GM23248 (cell line): Measurements from ENCODE around the gene PLA2G4C.

Experiments
- EZH2 ChIP-seq: fragments of 200-600 bp; sonication (generic); IDR thresholded peaks from 2 replicates; pipeline ENCODE4 v1.6.1; 2018; ENCODE audit warnings: antibody characterized with exemption, mild to moderate bottlenecking; ENCODE audit not compliant: insufficient read depth, poor library complexity, severe bottlenecking
- EZH2phosphoT487 ChIP-seq: fragments of 200-600 bp; sonication (generic); IDR thresholded peaks from 2 replicates; pipeline ENCODE4 v1.6.1; 2018; ENCODE audit warnings: antibody characterized with exemption, moderate library complexity, mild to moderate bottlenecking, low read depth; ENCODE audit not compliant: insufficient read depth

DNA sequence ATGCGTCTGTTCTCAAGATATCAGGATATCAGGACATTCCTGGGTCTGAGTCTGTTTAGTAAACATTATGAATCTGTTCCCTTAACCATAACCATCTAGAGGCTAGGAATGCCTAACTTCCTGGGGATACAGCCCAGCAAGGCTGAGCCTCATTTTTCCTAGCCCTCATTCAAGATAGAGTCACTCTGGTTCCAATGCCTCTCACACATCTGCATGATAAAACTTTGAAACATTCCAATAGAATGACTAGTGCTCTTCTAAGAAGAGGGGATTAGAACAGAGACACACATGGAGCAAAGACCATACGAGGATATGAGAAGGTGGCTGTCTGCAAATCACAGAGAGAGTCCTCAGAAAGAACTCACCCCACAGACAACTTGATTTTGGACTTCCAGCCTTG is 46.1 kb downstream of the PLA2G4C start:
- no peak for TF ChIP-seq EZH2
- no peak for TF ChIP-seq EZH2phosphoT487
